HepG2 (cell line): Measurements from ENCODE around the gene CHMP6. TPM values are rescaled to one million over a fixed set of nuclear protein-coding genes. Genes with fewer than 3 reads are reported as not detected.
A peak's percentile ranks its signal among the peaks of the same experiment; 100 is the strongest.

Experiments
- ATAC-seq: fragments of 200-7000 bp; cut with Tn5 transposase; 3 replicates; pipeline ENCODE4 v1.9.1; 2020; ENCODE audit warnings: mild to moderate bottlenecking, moderate library complexity
- BruUV-seq: library from RNA; stranded (reverse); fragments of 400-500 nt; replicated peaks from 2 replicates; lab custom pipeline; 2021; lab: Mats Ljungman, UMichigan
- CTCF ChIA-PET: fragments of 300-600 bp; formaldehyde crosslinking; extraction: SDS; loops from one replicate; lab custom pipeline; 2021; ENCODE audit warnings: low total read pairs, inconsistent platforms, low intra/inter-chr PET ratio; lab: Yijun Ruan, JAX
- POLR2A ChIA-PET: fragments of 350-600 bp; sonication (Branson Sonifier 250); formaldehyde crosslinking; loops from one replicate; lab custom pipeline; 2020; ENCODE audit warnings: antibody characterized with exemption, inconsistent platforms; lab: Yijun Ruan, JAX
- DNase-seq: peaks from one replicate; pipeline ENCODE4 v3.0.0-alpha.2; 2015; ENCODE audit warnings: low spot score
- FAIRE-seq: peaks from 3 replicates; lab custom pipeline; 2011; peaks lifted over from hg19 to GRCh38; lab: Jason Lieb, UNC
- H2AFZ ChIP-seq: one replicate; pipeline ENCODE4 v1.6.1; 2011; ENCODE audit warnings: low read length, inconsistent platforms
- H3K27ac ChIP-seq: fragments of 300-600 bp; 3 replicates; pipeline ENCODE4 v1.8.0; 2011; ENCODE audit warnings: mixed run types, mild to moderate bottlenecking, mixed read lengths, low read length, inconsistent platforms; ENCODE audit not compliant: insufficient read depth; ENCODE audit errors: extremely low read length
- H3K27me3 ChIP-seq, 2 experiments: fragments of 200-600 bp in 1 of 2; 2 replicates in 1 of 2; 3 replicates in 1 of 2; pipeline versions ENCODE4 v1.6.0 to v1.8.0; 2011; ENCODE audit warnings: low read length in 2 of 2, mild to moderate bottlenecking in 2 of 2, moderate library complexity in 2 of 2, inconsistent platforms in 1 of 2; ENCODE audit not compliant: insufficient read depth in 2 of 2, control insufficient read depth in 1 of 2
- H3K36me3 ChIP-seq, 2 experiments: fragments of 200-600 bp in 1 of 2; replicated peaks in 1 of 2; 2 replicates in 1 of 2; 3 replicates in 1 of 2; pipeline versions ENCODE4 v1.5.1 to v1.8.0; 2011; ENCODE audit warnings: low read length in 2 of 2, inconsistent platforms in 1 of 2; ENCODE audit not compliant: insufficient read depth in 2 of 2, control insufficient read depth in 1 of 2
- H3K4me1 ChIP-seq: 2 replicates; pipeline ENCODE4 v1.5.1; 2012; ENCODE audit warnings: low read length, inconsistent platforms; ENCODE audit not compliant: insufficient read depth
- H3K4me2 ChIP-seq: 2 replicates; pipeline ENCODE4 v1.6.0; 2011; ENCODE audit warnings: low read depth, low read length, inconsistent platforms
- H3K4me3 ChIP-seq, 3 experiments: fragments of 200-600 bp in 1 of 3; sonication (generic), shearing (Covaris generic) in 1 of 3; replicated peaks in 1 of 3; 2 replicates each; pipeline ENCODE4 v1.5.1; 2011 to 2016; ENCODE audit warnings: low read length in 3 of 3, inconsistent platforms in 2 of 3, low read depth in 2 of 3, mild to moderate bottlenecking in 2 of 3, control low read depth in 1 of 3, mixed read lengths in 1 of 3; ENCODE audit not compliant: insufficient read depth in 1 of 3
- H3K79me2 ChIP-seq: one replicate; pipeline ENCODE4 v1.6.1; 2011; ENCODE audit warnings: low read length, inconsistent platforms; ENCODE audit not compliant: insufficient read depth
- H3K9ac ChIP-seq: 2 replicates; pipeline ENCODE4 v1.6.0; 2011; ENCODE audit warnings: mild to moderate bottlenecking, low read depth, low read length, inconsistent platforms; ENCODE audit not compliant: insufficient read depth
- H3K9me3 ChIP-seq: 2 replicates; pipeline ENCODE4 v1.5.1; 2012; ENCODE audit warnings: mild to moderate bottlenecking, low read length
- H4K20me1 ChIP-seq: 2 replicates; pipeline ENCODE4 v1.6.0; 2011; ENCODE audit warnings: inconsistent platforms, mild to moderate bottlenecking, low read length, moderate library complexity; ENCODE audit not compliant: insufficient read depth
- CEBPB ChIP-seq: IDR thresholded peaks from 2 replicates; pipeline ENCODE4 v1.6.1; 2011; ENCODE audit warnings: low read depth, low read length, improper control_type of control experiment, borderline replicate concordance
- CHCHD3 ChIP-seq: sonication (generic); formaldehyde crosslinking; IDR thresholded peaks from 2 replicates; pipeline ENCODE4 v1.8.0; 2022; ENCODE audit warnings: mild to moderate bottlenecking, missing genetic modification reagents, moderate library complexity
- GTF3A ChIP-seq: sonication (generic); formaldehyde crosslinking; conservative IDR thresholded peaks from 2 replicates; pipeline ENCODE4 v1.4.0; 2020; ENCODE audit warnings: mild to moderate bottlenecking, missing genetic modification reagents
- HNRNPL ChIP-seq: fragments of 200-400 bp; formaldehyde crosslinking; IDR thresholded peaks from 2 replicates; pipeline ENCODE4 v1.6.1; 2017; ENCODE audit warnings: mild to moderate bottlenecking, low read depth, low read length
- HOXA5 ChIP-seq: sonication (generic); formaldehyde crosslinking; IDR thresholded peaks from 2 replicates; pipeline ENCODE4 v1.4.0; 2020; ENCODE audit warnings: missing genetic modification reagents
- KDM2A ChIP-seq: sonication (generic); formaldehyde crosslinking; IDR thresholded peaks from 2 replicates; pipeline ENCODE4 v1.4.0; 2020; ENCODE audit warnings: low read depth, missing genetic modification reagents, borderline replicate concordance
- MED13 ChIP-seq: sonication (generic); formaldehyde crosslinking; IDR thresholded peaks from 2 replicates; pipeline ENCODE4 v1.5.0; 2020; ENCODE audit warnings: missing genetic modification reagents
- NCOA1 ChIP-seq: sonication (generic); formaldehyde crosslinking; IDR thresholded peaks from 2 replicates; pipeline ENCODE4 v1.9.0; 2021; ENCODE audit warnings: missing genetic modification reagents
- PATZ1 ChIP-seq: sonication (generic); formaldehyde crosslinking; IDR thresholded peaks from 2 replicates; pipeline ENCODE4 v1.4.0; 2020; ENCODE audit warnings: missing genetic modification reagents
- SP4 ChIP-seq: sonication (generic); formaldehyde crosslinking; IDR thresholded peaks from 2 replicates; pipeline ENCODE4 v1.8.1; 2023; ENCODE audit warnings: mild to moderate bottlenecking, missing genetic modification reagents
- ZBTB7B ChIP-seq: sonication (generic); formaldehyde crosslinking; IDR thresholded peaks from 2 replicates; pipeline ENCODE4 v1.4.0; 2020; ENCODE audit warnings: missing genetic modification reagents
- ZNF143 ChIP-seq: sonication (generic); formaldehyde crosslinking; IDR thresholded peaks from 2 replicates; pipeline ENCODE4 v1.4.0; 2020; ENCODE audit warnings: missing genetic modification reagents
- ZNF414 ChIP-seq: sonication (generic); formaldehyde crosslinking; IDR thresholded peaks from 2 replicates; pipeline ENCODE4 v1.5.0; 2020; ENCODE audit warnings: missing genetic modification reagents
- ZNF503 ChIP-seq: sonication (generic); formaldehyde crosslinking; IDR thresholded peaks from 2 replicates; pipeline ENCODE4 v1.4.0; 2020; ENCODE audit warnings: missing genetic modification reagents
- ZNF687 ChIP-seq: sonication (generic); formaldehyde crosslinking; IDR thresholded peaks from 2 replicates; pipeline ENCODE4 v1.5.1; 2020; ENCODE audit warnings: mild to moderate bottlenecking, missing genetic modification reagents, moderate library complexity
- ZNF788 ChIP-seq: sonication (generic); formaldehyde crosslinking; IDR thresholded peaks from 2 replicates; pipeline ENCODE4 v1.5.0; 2020; ENCODE audit warnings: mild to moderate bottlenecking, missing genetic modification reagents, borderline replicate concordance
- WGBS: methylation state at CpG from one replicate; pipeline ENCODE4 v1.1.6; 2017; ENCODE audit warnings: low lambda C conversion rate; 5-methylcytosine and 5-hydroxymethylcytosine counted together
- in situ Hi-C: cut with HindIII; loops from 2 replicates; pipeline ENCODE4 v1.10.0; 2017; ENCODE audit warnings: low pct_unique_long_range_greater_than_20kb; ENCODE audit not compliant: extremely low pct_ligation_motif_present
- intact Hi-C: fragments of 100-400 bp; cut with micrococcal nuclease; formaldehyde crosslinking; loops from one replicate; pipeline ENCODE4 v1.10.0; 2022; ENCODE audit not compliant: unreplicated experiment
- polyA plus RNA-seq, 8 experiments: library from polyadenylated mRNA; depleted of rRNA in 3 of 8; stranded (reverse) in 7 of 8; unstranded in 1 of 8; fragments of >200 nt; fragmentation: Illumina TruSeq in 4 of 8; extraction: Trizol in 4 of 8; gene quantifications; 2 replicates each; pipeline versions ENCODE4 v1.2.1 to v1.2.3, GENCODE V29; 2011 to 2016; ENCODE audit warnings: low read depth in 4 of 8, missing spikeins in 1 of 8, mixed read lengths in 1 of 8; ENCODE audit not compliant: insufficient read depth in 1 of 8
- total RNA-seq, 5 experiments: library from RNA; depleted of rRNA; stranded (reverse); fragments of >200 nt; fragmentation: Illumina TruSeq; extraction: Trizol; gene quantifications; 2 replicates each; pipeline ENCODE4 v1.2.3, GENCODE V29; 2016; ENCODE audit warnings: low read depth in 1 of 5

CHMP6 gene
- total and polyA plus RNA-seq, 2 of the 13 experiments (the other 11 are each of a cell fraction or from before 2014, with no cell fraction given): 11.1 to 24.2 TPM

- Histone ChIP-seq H3K9ac (peak overlapping the region; percentile 31; the same call in 1 of the 2 replicates), H3K36me3 (peaks cover 0 to 2% of the 10 kb centered on the region in 2 experiments; a peak in 1 of 5 replicates), H3K9me3 (no peaks in the 10 kb centered on the region), H4K20me1 (no peaks in the 10 kb centered on the region), H3K79me2 (no peaks in the 10 kb centered on the region), H3K27me3 (peaks cover 6 to 32% of the 10 kb centered on the region in 2 experiments; a peak in 4 of 5 replicates), H3K4me2 (peak overlapping the region; percentile 73), H3K4me1 (peaks cover 38% of the 10 kb centered on the region), H3K27ac (no peak overlapping the region), H3K4me3 (peak overlapping the region; percentile 4 to 54 (median 37); a peak in 4 of 6 replicates), H2AFZ (no peak overlapping the region)
- CTCF ChIA-PET: no interaction called here
- WGBS: 39% methylated on average over 4 of the region's 10 CpGs
- FAIRE-seq (no peak), DNase-seq (no peak), ATAC-seq (peak; percentile 24)
- POLR2A ChIA-PET: interaction anchor here (0.6 kb wide), 1 partner anchor 51 kb away, joined by 3 read pairs; no protein-coding TSS in a partner anchor
- intact Hi-C loops (no loop called here), in situ Hi-C loops (no loop called here)
- BruUV-seq: no TSS peak
- TF ChIP-seq ZNF687: peak; percentile 52; the same call in 1 of the 2 replicates
- TF ChIP-seq ZNF788 (CRISPR knock-in tag): 0 out of 2 replicates have a peak, but pooled peaks have one; percentile 4
- TF ChIP-seq ZNF414 (CRISPR knock-in tag): no peak
- peak; percentile 14; the same call in 1 of the 2 replicates for TF ChIP-seq KDM2A (CRISPR knock-in tag)
- TF ChIP-seq ZBTB7B (CRISPR knock-in tag): no peak
- TF ChIP-seq CHCHD3 (CRISPR knock-in tag): 0 out of 2 replicates have a peak, but pooled peaks have one; percentile 17
- TF ChIP-seq GTF3A (CRISPR knock-in tag): no peak
- TF ChIP-seq ZNF503 (CRISPR knock-in tag): no peak
- TF ChIP-seq SP4 (CRISPR knock-in tag): peak; percentile 55; the same call in 1 of the 2 replicates
- no peak for TF ChIP-seq CEBPB
- TF ChIP-seq HOXA5 (CRISPR knock-in tag): no peak
- TF ChIP-seq NCOA1 (CRISPR knock-in tag): peak; percentile 57; the same call in 1 of the 2 replicates
- TF ChIP-seq MED13 (CRISPR knock-in tag): no peak
- TF ChIP-seq HNRNPL: 0 out of 2 replicates have a peak, but pooled peaks have one; percentile 10
- TF ChIP-seq PATZ1 (CRISPR knock-in tag): no peak
- 0 out of 2 replicates have a peak, but pooled peaks have one; percentile 8 for TF ChIP-seq ZNF143 (CRISPR knock-in tag)
Observed at GRCh38 chr17:80969674-80970043, 22.0 kb upstream of the CHMP6 start.
